Astrocyte (in vitro differentiated cells and primary cell): Measurements from ENCODE around the gene GABRG2. TPM values are rescaled to one million over a fixed set of nuclear protein-coding genes. Genes with fewer than 3 reads are reported as not detected.

Experiments
- DNase-seq: peaks from one replicate; pipeline ENCODE4 v3.0.0-alpha.2; 2010; ENCODE audit warnings: low read depth
- FAIRE-seq: peaks from 2 replicates; lab custom pipeline; 2011; peaks lifted over from hg19 to GRCh38; lab: Jason Lieb, UNC
- H2AFZ ChIP-seq: 2 replicates; pipeline ENCODE4 v1.6.0; 2012; ENCODE audit warnings: low read depth, low read length, inconsistent platforms
- H3K27ac ChIP-seq: 2 replicates; pipeline ENCODE4 v1.5.1; 2011; ENCODE audit warnings: low read depth, low read length, inconsistent platforms
- H3K27me3 ChIP-seq: 2 replicates; pipeline ENCODE4 v1.6.0; 2011; ENCODE audit warnings: low read length, inconsistent platforms; ENCODE audit not compliant: insufficient read depth
- H3K36me3 ChIP-seq: 2 replicates; pipeline ENCODE4 v1.5.1; 2011; ENCODE audit warnings: low read length, inconsistent platforms; ENCODE audit not compliant: insufficient read depth
- H3K4me1 ChIP-seq: 2 replicates; pipeline ENCODE4 v1.5.1; 2011; ENCODE audit warnings: low read length, inconsistent platforms; ENCODE audit not compliant: insufficient read depth
- H3K4me2 ChIP-seq: 2 replicates; pipeline ENCODE4 v1.6.0; 2012; ENCODE audit warnings: low read length, inconsistent platforms
- H3K4me3 ChIP-seq: 2 replicates; pipeline ENCODE4 v1.5.1; 2011; ENCODE audit warnings: low read depth, mild to moderate bottlenecking, low read length, inconsistent platforms; ENCODE audit not compliant: insufficient read depth
- H3K79me2 ChIP-seq: 2 replicates; pipeline ENCODE4 v1.6.0; 2012; ENCODE audit warnings: mild to moderate bottlenecking, low read length, inconsistent platforms; ENCODE audit not compliant: insufficient read depth
- H3K9ac ChIP-seq: 2 replicates; pipeline ENCODE4 v1.6.0; 2012; ENCODE audit warnings: mild to moderate bottlenecking, low read length, inconsistent platforms
- H3K9me3 ChIP-seq: 2 replicates; pipeline ENCODE4 v1.5.1; 2012; ENCODE audit warnings: low read depth, mild to moderate bottlenecking, low read length, inconsistent platforms; ENCODE audit not compliant: insufficient read depth
- H4K20me1 ChIP-seq: 2 replicates; pipeline ENCODE4 v1.6.0; 2012; ENCODE audit warnings: low read length, inconsistent platforms; ENCODE audit not compliant: insufficient read depth
- H3K27ac Mint-ChIP-seq: one replicate; pipeline ENCODE4 v1.8.0; 2021; ENCODE audit warnings: mild to moderate bottlenecking, mixed read lengths; ENCODE audit not compliant: unreplicated experiment
- H3K27me3 Mint-ChIP-seq: one replicate; pipeline ENCODE4 v1.8.0; 2021; ENCODE audit warnings: low read depth, mixed read lengths; ENCODE audit not compliant: unreplicated experiment
- H3K36me3 Mint-ChIP-seq: one replicate; pipeline ENCODE4 v1.8.0; 2021; ENCODE audit warnings: low read depth, mixed read lengths; ENCODE audit not compliant: unreplicated experiment
- H3K4me1 Mint-ChIP-seq: one replicate; pipeline ENCODE4 v1.8.0; 2021; ENCODE audit warnings: low read depth, mixed read lengths; ENCODE audit not compliant: unreplicated experiment
- H3K4me3 Mint-ChIP-seq: one replicate; pipeline ENCODE4 v1.8.0; 2021; ENCODE audit warnings: mild to moderate bottlenecking, moderate library complexity, mixed read lengths; ENCODE audit not compliant: unreplicated experiment
- H3K9me3 Mint-ChIP-seq: one replicate; pipeline ENCODE4 v1.8.0; 2021; ENCODE audit warnings: mild to moderate bottlenecking, mixed read lengths; ENCODE audit not compliant: unreplicated experiment
- EZH2 ChIP-seq: IDR thresholded peaks from 2 replicates; pipeline ENCODE4 v1.6.1; 2012; ENCODE audit warnings: mild to moderate bottlenecking, low read length, inconsistent platforms; ENCODE audit not compliant: insufficient read depth
- total RNA-seq: library from RNA; stranded (reverse); gene quantifications from 2 replicates; pipeline ENCODE4 v1.2.1, GENCODE V29; 2021
- TF ChIP-seq, protein P1 (sequence below): IDR thresholded peaks from 2 replicates; pipeline ENCODE4 v1.5.1; 2011; ENCODE audit warnings: low read depth, mild to moderate bottlenecking, inconsistent platforms, low read length, moderate library complexity; ENCODE audit not compliant: insufficient read depth

Gene GABRG2
- total RNA-seq, 1 donor from 2014 or later, result not detected

DNA sequence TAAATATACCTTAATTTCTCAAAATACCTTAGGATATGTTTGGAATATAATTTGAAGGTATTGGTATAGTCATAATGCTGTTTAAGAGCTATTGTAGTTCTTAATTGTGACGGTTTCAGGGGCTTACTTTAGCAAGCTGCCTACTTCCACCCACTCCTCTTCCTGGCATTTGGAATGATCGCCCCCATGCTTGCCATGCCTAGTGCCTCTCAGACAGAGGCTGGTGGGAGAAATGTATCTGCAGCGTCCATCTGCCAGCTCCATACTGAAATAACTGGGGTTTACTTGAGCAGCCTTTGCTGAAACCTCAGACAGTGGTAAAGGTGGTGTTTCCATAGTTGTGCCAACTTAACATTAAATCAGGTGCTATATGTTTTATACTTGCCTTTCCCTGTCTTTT lies 52.2 kb downstream of the GABRG2 start:
- Mint-ChIP-seq H3K27ac (no peak overlapping the region), H3K36me3 (no peaks in the 10 kb centered on the region), H3K9me3 (no peaks in the 10 kb centered on the region), H3K4me3 (no peak overlapping the region), H3K4me1 (no peaks in the 10 kb centered on the region), H3K27me3 (peaks cover 2% of the 10 kb centered on the region)
- H3K4me1 ChIP-seq, result no peaks in the 10 kb centered on the region
- H3K79me2 ChIP-seq, result no peaks in the 10 kb centered on the region
- no peak overlapping the region for H3K4me3 ChIP-seq
- TF ChIP-seq, protein P1, sequence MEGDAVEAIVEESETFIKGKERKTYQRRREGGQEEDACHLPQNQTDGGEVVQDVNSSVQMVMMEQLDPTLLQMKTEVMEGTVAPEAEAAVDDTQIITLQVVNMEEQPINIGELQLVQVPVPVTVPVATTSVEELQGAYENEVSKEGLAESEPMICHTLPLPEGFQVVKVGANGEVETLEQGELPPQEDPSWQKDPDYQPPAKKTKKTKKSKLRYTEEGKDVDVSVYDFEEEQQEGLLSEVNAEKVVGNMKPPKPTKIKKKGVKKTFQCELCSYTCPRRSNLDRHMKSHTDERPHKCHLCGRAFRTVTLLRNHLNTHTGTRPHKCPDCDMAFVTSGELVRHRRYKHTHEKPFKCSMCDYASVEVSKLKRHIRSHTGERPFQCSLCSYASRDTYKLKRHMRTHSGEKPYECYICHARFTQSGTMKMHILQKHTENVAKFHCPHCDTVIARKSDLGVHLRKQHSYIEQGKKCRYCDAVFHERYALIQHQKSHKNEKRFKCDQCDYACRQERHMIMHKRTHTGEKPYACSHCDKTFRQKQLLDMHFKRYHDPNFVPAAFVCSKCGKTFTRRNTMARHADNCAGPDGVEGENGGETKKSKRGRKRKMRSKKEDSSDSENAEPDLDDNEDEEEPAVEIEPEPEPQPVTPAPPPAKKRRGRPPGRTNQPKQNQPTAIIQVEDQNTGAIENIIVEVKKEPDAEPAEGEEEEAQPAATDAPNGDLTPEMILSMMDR, result no peak
- no peak for TF ChIP-seq EZH2
- H2AFZ ChIP-seq, result no peak overlapping the region
- FAIRE-seq, result no peak
- no peak overlapping the region for H3K4me2 ChIP-seq
- DNase-seq, result no peak
- H3K9me3 ChIP-seq, result no peaks in the 10 kb centered on the region
- no peak overlapping the region for H3K9ac ChIP-seq
- no peaks in the 10 kb centered on the region for H3K27me3 ChIP-seq
- H3K36me3 ChIP-seq, result no peaks in the 10 kb centered on the region
- H3K27ac ChIP-seq, result no peak overlapping the region
- no peaks in the 10 kb centered on the region for H4K20me1 ChIP-seq

DNA sequence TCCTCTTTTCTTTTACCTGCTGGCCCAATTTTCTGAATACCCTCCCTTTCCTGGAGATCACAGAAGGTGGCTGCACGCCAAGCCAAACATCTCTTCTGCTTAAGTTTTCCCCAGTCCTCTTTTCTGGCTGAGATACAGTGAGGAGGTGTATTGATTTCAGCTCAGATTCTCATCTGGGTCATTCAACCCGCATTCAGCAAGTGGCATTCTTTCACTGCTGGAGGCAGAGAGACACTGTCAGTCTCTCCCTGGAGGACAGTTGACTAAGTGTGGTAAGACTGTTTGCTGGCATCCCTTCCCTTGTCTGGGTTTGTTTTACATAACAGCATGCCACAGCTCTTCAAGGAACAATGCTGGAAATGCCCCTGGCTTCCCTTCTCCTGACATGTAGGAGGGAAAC lies 60.5 kb downstream of the GABRG2 start:
- DNase-seq, result no peak

DNA sequence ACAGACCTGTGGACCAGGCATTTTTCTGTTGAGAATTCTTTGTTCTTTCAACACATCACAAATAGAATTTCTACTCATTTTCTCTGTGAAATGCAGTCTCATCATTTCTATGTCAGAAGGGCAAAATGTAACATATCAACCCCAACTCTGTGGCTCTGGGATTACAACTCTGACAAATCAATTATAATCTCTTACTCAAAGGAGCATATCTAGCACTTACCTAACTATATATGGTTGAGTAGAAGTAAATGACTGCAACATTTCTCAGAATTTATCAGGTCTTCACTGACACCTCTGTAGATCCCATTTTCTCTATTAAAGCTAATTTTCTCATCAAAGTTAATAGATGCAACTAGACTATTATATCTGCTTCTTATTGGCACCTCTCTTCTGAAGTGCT lies 64.8 kb downstream of the GABRG2 start:
- Mint-ChIP-seq H3K27me3 (no peaks in the 10 kb centered on the region), H3K4me3 (no peak overlapping the region), H3K27ac (no peak overlapping the region), H3K9me3 (no peaks in the 10 kb centered on the region), H3K36me3 (no peaks in the 10 kb centered on the region), H3K4me1 (peaks cover 9% of the 10 kb centered on the region)
- no peak overlapping the region for H3K4me2 ChIP-seq
- no peak overlapping the region for H3K27ac ChIP-seq
- H3K36me3 ChIP-seq, result no peaks in the 10 kb centered on the region
- H3K27me3 ChIP-seq, result no peaks in the 10 kb centered on the region
- no peaks in the 10 kb centered on the region for H4K20me1 ChIP-seq
- no peak overlapping the region for H2AFZ ChIP-seq
- FAIRE-seq, result no peak
- H3K9me3 ChIP-seq, result peaks cover 2% of the 10 kb centered on the region
- no peaks in the 10 kb centered on the region for H3K79me2 ChIP-seq
- no peak overlapping the region for H3K9ac ChIP-seq
- H3K4me1 ChIP-seq, result no peaks in the 10 kb centered on the region
- no peak overlapping the region for H3K4me3 ChIP-seq
- no peak for DNase-seq
- no peak for TF ChIP-seq EZH2
- TF ChIP-seq, protein P1, result no peak

More for the DNA sequence above, 60.5 kb downstream of the GABRG2 start:
- no peak overlapping the region for H3K27ac ChIP-seq
- Mint-ChIP-seq H3K4me3 (no peak overlapping the region), H3K9me3 (no peaks in the 10 kb centered on the region), H3K27ac (peak overlapping the region; percentile 35), H3K36me3 (no peaks in the 10 kb centered on the region), H3K4me1 (peaks cover 7% of the 10 kb centered on the region), H3K27me3 (no peaks in the 10 kb centered on the region)
- no peak overlapping the region for H2AFZ ChIP-seq
- no peaks in the 10 kb centered on the region for H3K79me2 ChIP-seq
- H3K9ac ChIP-seq, result no peak overlapping the region
- H3K4me2 ChIP-seq, result no peak overlapping the region
- no peak for FAIRE-seq
- H4K20me1 ChIP-seq, result no peaks in the 10 kb centered on the region
- H3K27me3 ChIP-seq, result no peaks in the 10 kb centered on the region
- no peak overlapping the region for H3K4me3 ChIP-seq
- TF ChIP-seq, protein P1, result no peak
- no peak for TF ChIP-seq EZH2
- H3K4me1 ChIP-seq, result no peaks in the 10 kb centered on the region
- no peaks in the 10 kb centered on the region for H3K36me3 ChIP-seq
- peaks cover 2% of the 10 kb centered on the region for H3K9me3 ChIP-seq
